GM12873 (cell line): ENCODE data around the gene SLC1A1.

Source experiments
- TF ChIP-seq, protein P1 (sequence below): IDR thresholded peaks from 2 replicates; pipeline ENCODE4 v1.5.1; 2012; ENCODE audit warnings: low read depth, mild to moderate bottlenecking, moderate library complexity, low read length, control low read depth; ENCODE audit not compliant: insufficient read depth; ENCODE audit errors: missing control alignments

Gene SLC1A1

DNA sequence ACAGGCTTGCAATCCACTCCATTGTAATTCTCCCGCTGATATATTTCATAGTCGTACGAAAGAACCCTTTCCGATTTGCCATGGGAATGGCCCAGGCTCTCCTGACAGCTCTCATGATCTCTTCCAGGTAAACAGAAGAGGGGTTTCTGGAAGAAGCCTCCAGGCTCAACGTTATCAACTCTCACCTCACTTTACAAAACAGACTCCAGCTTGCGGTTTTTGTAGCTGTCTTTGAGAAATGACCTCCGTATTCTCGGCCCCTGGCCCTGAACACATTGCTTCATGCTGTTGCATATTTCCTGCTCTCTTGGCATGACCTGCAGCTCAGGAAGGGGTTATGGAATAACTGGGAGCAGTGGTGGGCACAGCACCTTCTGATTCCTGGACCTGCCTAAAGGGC, 85.7 kb downstream of the SLC1A1 start:
- TF ChIP-seq, protein P1, sequence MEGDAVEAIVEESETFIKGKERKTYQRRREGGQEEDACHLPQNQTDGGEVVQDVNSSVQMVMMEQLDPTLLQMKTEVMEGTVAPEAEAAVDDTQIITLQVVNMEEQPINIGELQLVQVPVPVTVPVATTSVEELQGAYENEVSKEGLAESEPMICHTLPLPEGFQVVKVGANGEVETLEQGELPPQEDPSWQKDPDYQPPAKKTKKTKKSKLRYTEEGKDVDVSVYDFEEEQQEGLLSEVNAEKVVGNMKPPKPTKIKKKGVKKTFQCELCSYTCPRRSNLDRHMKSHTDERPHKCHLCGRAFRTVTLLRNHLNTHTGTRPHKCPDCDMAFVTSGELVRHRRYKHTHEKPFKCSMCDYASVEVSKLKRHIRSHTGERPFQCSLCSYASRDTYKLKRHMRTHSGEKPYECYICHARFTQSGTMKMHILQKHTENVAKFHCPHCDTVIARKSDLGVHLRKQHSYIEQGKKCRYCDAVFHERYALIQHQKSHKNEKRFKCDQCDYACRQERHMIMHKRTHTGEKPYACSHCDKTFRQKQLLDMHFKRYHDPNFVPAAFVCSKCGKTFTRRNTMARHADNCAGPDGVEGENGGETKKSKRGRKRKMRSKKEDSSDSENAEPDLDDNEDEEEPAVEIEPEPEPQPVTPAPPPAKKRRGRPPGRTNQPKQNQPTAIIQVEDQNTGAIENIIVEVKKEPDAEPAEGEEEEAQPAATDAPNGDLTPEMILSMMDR, result no peak

DNA sequence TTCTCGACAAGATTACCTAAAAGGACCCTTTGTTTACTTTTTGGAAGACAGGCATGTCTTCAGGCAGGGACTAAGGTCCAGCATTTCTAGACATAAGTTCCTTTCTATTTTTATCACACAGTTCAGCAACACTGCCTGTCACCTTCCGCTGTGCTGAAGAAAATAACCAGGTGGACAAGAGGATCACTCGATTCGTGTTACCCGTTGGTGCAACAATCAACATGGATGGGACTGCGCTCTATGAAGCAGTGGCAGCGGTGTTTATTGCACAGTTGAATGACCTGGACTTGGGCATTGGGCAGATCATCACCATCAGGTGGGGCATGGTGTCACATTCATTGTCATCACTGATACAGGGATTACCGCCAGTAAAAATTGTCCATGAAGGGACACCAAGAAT, 86.2 kb downstream of the SLC1A1 start:
- TF ChIP-seq, protein P1, result no peak

DNA sequence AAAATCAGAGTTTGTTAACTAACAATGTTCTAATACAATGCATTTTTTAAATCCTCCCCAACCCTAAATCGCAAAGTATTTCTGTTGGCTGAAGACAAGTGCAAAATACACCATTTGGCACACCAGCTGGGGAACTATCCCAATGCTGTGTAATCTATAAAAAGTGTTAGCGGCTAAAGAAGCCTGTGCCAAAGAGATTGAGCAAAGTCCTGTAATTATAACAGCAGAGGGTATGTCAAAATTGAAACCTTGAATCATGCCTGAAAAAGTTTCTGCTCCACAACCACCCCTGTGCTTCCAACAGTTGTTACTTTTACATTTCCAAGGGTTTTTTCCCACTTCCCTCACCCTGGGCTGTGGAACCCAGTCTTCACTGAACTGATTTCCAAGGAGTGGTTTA, 88.7 kb downstream of the SLC1A1 start:
- TF ChIP-seq, protein P1, result no peak

DNA sequence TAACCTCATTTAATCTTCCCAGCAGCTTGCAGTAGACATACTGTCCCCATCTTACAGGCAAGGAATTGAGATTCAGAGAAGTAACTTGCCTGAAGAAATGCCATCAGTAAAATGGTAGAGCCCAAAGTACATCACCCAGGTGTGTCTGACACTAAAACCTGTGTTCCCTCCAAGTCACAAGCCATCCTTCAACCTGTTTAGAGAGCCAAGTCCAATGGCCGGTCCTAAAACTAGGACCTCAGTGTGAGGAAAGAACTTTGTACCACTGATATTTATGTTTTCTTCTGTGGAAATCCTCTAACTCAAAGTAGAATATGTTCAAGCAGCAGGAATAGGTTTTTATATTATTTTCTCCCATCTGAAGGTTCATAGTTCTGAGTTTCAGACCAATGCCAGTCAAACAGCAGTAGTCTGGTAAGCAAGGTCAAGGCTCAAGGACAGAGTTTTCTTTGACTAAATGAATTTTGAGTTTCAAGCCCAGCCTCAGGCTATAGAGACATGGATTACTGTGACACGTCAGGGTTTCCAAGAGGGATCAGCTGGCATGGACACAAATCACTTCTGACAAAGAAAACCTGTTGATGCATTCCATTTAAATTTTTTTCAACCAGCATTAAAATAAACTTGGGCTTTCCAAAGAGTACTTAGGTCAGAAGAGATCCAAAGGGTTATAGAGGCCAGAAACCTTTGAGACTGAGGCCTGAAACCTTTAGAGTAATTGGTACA, 90.9 kb downstream of the SLC1A1 start:
- TF ChIP-seq, protein P1, result no peak

DNA sequence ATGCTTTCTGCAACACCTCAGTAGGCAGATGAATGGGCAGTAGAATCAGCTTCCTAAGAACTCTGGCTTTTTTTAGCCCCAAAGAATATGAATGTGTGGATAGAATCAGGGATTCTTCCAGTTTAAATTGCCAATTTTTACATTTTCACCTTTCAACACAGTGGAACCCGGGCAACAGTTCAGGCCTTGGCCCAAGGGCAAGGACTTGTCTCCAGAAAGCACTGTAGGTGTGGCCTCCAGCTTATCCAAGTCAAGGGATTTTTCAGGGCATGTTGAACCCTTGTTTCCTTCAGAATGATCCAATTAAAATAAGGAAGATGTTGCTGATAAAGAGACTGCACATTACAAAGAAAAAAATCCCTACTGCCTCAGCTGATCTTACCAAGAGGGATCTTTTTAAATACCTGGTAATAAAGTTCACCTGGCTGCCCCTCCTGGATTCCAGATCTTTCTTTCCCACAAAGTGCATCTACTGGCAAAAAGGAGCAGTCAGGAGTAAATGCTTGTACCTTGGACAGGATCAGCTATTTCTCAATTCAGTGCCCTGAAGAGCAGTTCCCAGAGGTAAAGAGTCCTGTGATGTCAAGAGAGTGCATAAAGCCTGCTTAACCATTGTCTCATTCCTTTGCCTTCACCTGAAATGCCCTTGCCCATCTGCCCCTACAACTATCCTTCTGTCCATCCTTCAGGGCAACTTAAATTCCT, 91.7 kb downstream of the SLC1A1 start:
- TF ChIP-seq, protein P1, result no peak

DNA sequence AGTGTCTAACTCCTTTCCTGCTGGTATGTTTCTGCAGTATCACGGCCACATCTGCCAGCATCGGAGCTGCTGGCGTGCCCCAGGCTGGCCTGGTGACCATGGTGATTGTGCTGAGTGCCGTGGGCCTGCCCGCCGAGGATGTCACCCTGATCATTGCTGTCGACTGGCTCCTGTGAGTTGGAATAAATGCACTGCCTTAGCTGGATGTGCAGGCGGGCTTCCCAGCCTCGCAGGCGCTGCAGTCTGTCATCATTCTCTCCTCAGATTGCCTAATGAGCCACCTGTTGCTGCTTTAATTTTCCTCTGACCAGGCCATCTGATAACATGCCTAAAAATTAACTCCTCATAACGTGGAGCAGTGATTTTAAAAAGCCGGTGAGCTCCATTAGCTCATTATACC, 92.7 kb downstream of the SLC1A1 start:
- TF ChIP-seq, protein P1, result no peak

DNA sequence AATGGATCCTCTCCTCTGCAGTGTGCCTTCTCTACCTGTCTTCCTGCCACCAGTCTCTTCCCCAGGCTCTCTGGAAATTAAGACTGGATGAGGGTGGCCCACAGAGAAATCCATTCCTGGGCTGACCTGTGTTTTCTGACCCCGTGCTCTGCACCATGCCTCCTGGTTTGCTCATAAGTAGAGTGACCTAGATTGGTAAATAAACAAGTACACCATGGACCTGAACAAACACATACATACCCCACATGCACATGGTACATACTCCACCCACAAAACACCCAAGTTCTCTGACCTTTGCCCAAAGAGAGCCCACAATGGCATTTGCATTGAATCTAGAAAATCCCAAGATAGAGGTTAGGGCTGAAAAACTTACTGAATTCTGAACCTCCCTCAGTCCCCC, 94.4 kb downstream of the SLC1A1 start:
- TF ChIP-seq, protein P1, result no peak
